ENCODE measurements around the gene NECTIN1.

Gene NECTIN1

GRCh38 chr11:119629834-119630624 lies 99.0 kb downstream of the NECTIN1 start:
- TF ChIP-seq CTCF (IDR thresholded peaks at IDR 0.05; ENCODE audit: low read depth, low read length, missing control alignments): no peak
- no peak for DNase-seq (ENCODE audit: extremely low read depth, low read depth)
- no peak overlapping the region for H3K4me3 ChIP-seq (replicated peaks; ENCODE audit: low read depth, low read length)

DNA sequence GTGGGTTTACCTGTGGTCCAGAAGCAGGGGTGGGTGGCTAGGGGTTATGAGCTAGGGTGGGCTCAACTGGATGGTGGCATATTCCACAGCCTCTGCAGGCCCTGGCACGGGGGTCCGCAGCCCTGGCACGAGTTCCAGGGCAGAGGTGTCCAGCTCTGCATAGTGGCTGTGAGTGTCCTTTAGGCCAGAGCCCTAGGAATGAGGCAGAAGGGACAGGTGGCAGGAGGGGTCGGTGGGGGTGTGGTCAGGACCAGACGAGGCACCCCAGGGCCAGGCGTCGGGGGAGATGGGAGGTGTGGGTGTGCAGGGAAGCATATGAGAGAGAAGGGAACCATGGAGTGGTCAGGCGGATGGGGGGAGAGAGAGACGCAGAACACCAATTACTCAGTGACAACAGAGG lies 99.9 kb downstream of the NECTIN1 start:
- no peak for TF ChIP-seq CTCF (IDR thresholded peaks at IDR 0.05; ENCODE audit: low read depth, low read length, missing control alignments)
- no peak overlapping the region for H3K4me3 ChIP-seq (replicated peaks; ENCODE audit: low read depth, low read length)
- DNase-seq (ENCODE audit: extremely low read depth, low read depth): no peak

- no peak for DNase-seq (ENCODE audit: extremely low read depth, low read depth)
These were observed 101.7 kb downstream of the NECTIN1 start for GRCh38 chr11:119627286-119627685.

GRCh38 chr11:119626871-119627270 lies 102.1 kb downstream of the NECTIN1 start:
- H3K4me3 ChIP-seq (replicated peaks; ENCODE audit: low read depth, low read length): no peak overlapping the region
- TF ChIP-seq CTCF (IDR thresholded peaks at IDR 0.05; ENCODE audit: low read depth, low read length, missing control alignments): no peak
- DNase-seq (ENCODE audit: extremely low read depth, low read depth): no peak

More at GRCh38 chr11:119627286-119627685, 101.7 kb downstream of the NECTIN1 start:
- H3K4me3 ChIP-seq (replicated peaks; ENCODE audit: low read depth, low read length): no peak overlapping the region
- no peak for TF ChIP-seq CTCF (IDR thresholded peaks at IDR 0.05; ENCODE audit: low read depth, low read length, missing control alignments)

DNA sequence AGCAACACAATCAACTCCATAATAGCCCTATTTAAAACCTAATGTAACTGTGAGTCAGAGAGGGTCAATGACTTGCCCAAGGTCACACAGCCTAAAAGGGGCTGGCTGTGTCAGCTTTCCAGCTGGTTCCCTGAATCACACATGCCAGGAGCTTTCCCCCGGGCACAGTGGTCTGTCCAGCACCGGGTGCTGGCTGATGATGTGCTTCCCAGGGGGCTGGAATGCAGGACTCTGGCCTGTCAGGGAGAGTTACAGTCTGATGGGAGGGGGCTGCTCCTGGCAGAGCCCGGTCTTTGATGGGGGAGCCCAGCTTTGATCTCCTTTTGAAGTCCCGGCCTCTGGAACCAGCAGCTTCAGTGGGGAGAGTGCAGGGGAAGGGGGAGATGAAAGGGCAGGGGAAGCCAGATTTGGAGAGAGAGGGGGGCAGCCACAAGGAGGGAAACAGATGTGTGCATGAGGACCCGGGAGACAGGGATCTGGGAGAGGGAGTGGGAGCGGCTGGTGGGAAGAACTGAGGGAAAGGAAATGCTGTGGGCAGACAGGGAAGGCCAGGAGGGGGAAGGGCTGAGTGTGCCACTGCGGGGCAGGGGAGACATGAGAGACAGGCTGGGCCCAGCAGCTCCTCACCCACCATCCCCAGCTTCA lies 102.7 kb downstream of the NECTIN1 start:
- TF ChIP-seq CTCF (IDR thresholded peaks at IDR 0.05; ENCODE audit: low read depth, low read length, missing control alignments): no peak
- no peak overlapping the region for H3K4me3 ChIP-seq (replicated peaks; ENCODE audit: low read depth, low read length)
- no peak for DNase-seq (ENCODE audit: extremely low read depth, low read depth)

DNA sequence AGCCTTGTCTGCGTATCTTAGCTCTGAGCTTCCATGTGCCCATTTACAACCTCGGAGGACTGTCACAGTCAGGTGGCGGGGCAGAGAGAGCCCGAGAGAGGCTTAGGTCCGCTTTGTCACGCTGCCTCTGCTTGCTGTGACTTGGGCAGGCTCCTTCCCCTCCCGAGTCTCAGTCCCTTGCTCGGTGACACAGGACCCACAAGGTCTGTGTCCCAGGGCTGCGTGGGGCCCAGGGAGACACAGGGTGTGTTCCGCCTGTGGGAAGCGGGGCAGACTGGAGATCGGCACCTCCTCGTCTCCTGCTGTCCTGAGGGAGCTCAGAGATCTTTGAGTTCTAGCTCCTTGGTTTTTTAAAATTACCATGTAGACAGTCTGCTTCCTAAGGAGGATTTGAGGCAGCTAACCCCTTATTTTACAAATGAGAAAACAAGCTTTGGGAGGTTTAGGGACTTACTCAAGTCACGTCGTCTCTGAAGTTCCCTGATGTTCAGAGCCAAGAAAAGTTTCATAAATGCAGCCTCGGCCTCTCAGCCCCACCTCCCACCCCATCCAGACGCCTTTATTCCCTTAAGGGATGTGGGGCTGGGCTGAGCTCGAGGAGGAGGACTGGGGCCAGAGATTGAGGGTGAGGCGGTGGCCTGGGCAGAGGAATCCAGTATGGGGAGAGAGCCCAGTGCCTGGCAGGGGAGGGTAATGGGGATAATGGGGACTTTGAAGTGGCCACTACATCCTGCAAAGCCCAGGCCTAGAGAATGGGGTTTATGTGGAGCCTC lies 103.6 kb downstream of the NECTIN1 start:
- DNase-seq (ENCODE audit: extremely low read depth, low read depth): no peak
- TF ChIP-seq CTCF (IDR thresholded peaks at IDR 0.05; ENCODE audit: low read depth, low read length, missing control alignments): no peak
- H3K4me3 ChIP-seq (replicated peaks; ENCODE audit: low read depth, low read length): no peak overlapping the region

Data from HFF-Myc (cell line).